ENCODE measurements around the gene AMER3.

- TF ChIP-seq TAF1 (IDR thresholded peaks at IDR 0.05; ENCODE audit: low read depth): no peak
- no peak for TF ChIP-seq CEBPB (IDR thresholded peaks at IDR 0.05)
- no peak for TF ChIP-seq EP300 (IDR thresholded peaks at IDR 0.05; ENCODE audit: borderline replicate concordance)
- TF ChIP-seq ZBTB7A (IDR thresholded peaks at IDR 0.05; ENCODE audit: low read depth): no peak
- no peak for TF ChIP-seq REST (IDR thresholded peaks at IDR 0.05; ENCODE audit: low read depth)
- TF ChIP-seq CREB1 (IDR thresholded peaks at IDR 0.05; ENCODE audit: low read depth): no peak
- no peak for TF ChIP-seq RAD21 (IDR thresholded peaks at IDR 0.05; ENCODE audit: low read depth)
- no peak for TF ChIP-seq TCF12 (IDR thresholded peaks at IDR 0.05; ENCODE audit: low read depth)
- TF ChIP-seq EGR1 (IDR thresholded peaks at IDR 0.05): no peak
- TF ChIP-seq YY1 (IDR thresholded peaks at IDR 0.05; ENCODE audit: low read depth): no peak
- TF ChIP-seq TEAD4 (IDR thresholded peaks at IDR 0.05): no peak
- no peak for TF ChIP-seq MAX (IDR thresholded peaks at IDR 0.05)
These were observed at the start of gene AMER3 for GRCh38 chr2:130755256-130756052.
